WTC11 (cell line): ENCODE data around the gene PRKAG2. TPM values are rescaled to one million over a fixed set of nuclear protein-coding genes. Genes with fewer than 3 reads are reported as not detected.

Experiments
- ATAC-seq: fragments of 200-7000 bp; cut with Tn5 transposase; 2 replicates; pipeline ENCODE4 v1.10.0; 2021; ENCODE audit warnings: mild to moderate bottlenecking, moderate library complexity
- CTCF ChIA-PET: fragments of 300-600 bp; sonication (Branson Sonifier 250); formaldehyde crosslinking; loops from one replicate; lab custom pipeline; 2021; ENCODE audit warnings: antibody characterized with exemption; lab: Charles Lee
- POLR2A ChIA-PET: fragments of 350-600 bp; sonication (Branson Sonifier 250); formaldehyde crosslinking; loops from one replicate; lab custom pipeline; 2021; ENCODE audit warnings: antibody characterized with exemption; lab: Charles Lee
- DNase-seq: peaks from one replicate; pipeline ENCODE4 v3.0.0; 2021; ENCODE audit warnings: low spot score
- H3K27ac Mint-ChIP-seq: 2 replicates; pipeline ENCODE4 v1.8.0; 2021; ENCODE audit warnings: mixed read lengths
- H3K27me3 Mint-ChIP-seq: 2 replicates; pipeline ENCODE4 v1.8.0; 2021; ENCODE audit warnings: low read depth, mild to moderate bottlenecking, moderate library complexity, mixed read lengths
- H3K36me3 Mint-ChIP-seq: 2 replicates; pipeline ENCODE4 v1.8.0; 2021; ENCODE audit warnings: mixed read lengths
- H3K4me1 Mint-ChIP-seq: 2 replicates; pipeline ENCODE4 v1.8.0; 2022; ENCODE audit warnings: mixed read lengths
- H3K4me3 Mint-ChIP-seq: 2 replicates; pipeline ENCODE4 v1.8.0; 2021; ENCODE audit warnings: mild to moderate bottlenecking, moderate library complexity, mixed read lengths
- H3K9me3 Mint-ChIP-seq: 2 replicates; pipeline ENCODE4 v1.8.0; 2021; ENCODE audit warnings: mixed read lengths
- AFF4 ChIP-seq: sonication (generic); formaldehyde crosslinking; IDR thresholded peaks from 2 replicates; pipeline ENCODE4 v1.8.1; 2023; ENCODE audit warnings: mild to moderate bottlenecking, missing genetic modification reagents, borderline replicate concordance
- ATF1 ChIP-seq: sonication (generic); formaldehyde crosslinking; IDR thresholded peaks from 2 replicates; pipeline ENCODE4 v1.8.1; 2023; ENCODE audit warnings: mild to moderate bottlenecking, moderate library complexity, missing genetic modification reagents
- CREB1 ChIP-seq: sonication (generic); formaldehyde crosslinking; IDR thresholded peaks from 2 replicates; pipeline ENCODE4 v1.8.0; 2023; ENCODE audit warnings: mild to moderate bottlenecking, missing genetic modification reagents
- FOXK1 ChIP-seq: sonication (generic); formaldehyde crosslinking; IDR thresholded peaks from 2 replicates; pipeline ENCODE4 v1.8.0; 2022; ENCODE audit warnings: mild to moderate bottlenecking, moderate library complexity, missing genetic modification reagents
- FOXP1 ChIP-seq: sonication (generic); formaldehyde crosslinking; IDR thresholded peaks from 2 replicates; pipeline ENCODE4 v1.8.0; 2022; ENCODE audit warnings: missing genetic modification reagents, mild to moderate bottlenecking, moderate library complexity, borderline replicate concordance
- IRF2 ChIP-seq: sonication (generic); formaldehyde crosslinking; IDR thresholded peaks from 2 replicates; pipeline ENCODE4 v1.8.0; 2022; ENCODE audit warnings: low read depth, missing genetic modification reagents, borderline replicate concordance
- JUN ChIP-seq: sonication (generic); formaldehyde crosslinking; IDR thresholded peaks from 2 replicates; pipeline ENCODE4 v1.8.0; 2023; ENCODE audit warnings: mild to moderate bottlenecking, missing genetic modification reagents
- NFE2L1 ChIP-seq: sonication (generic); formaldehyde crosslinking; IDR thresholded peaks from 2 replicates; pipeline ENCODE4 v1.8.1; 2023; ENCODE audit warnings: missing genetic modification reagents
- OVOL2 ChIP-seq: fragments of 250-450 bp; sonication (Bioruptor Pico); IDR thresholded peaks from 2 replicates; pipeline ENCODE4 v1.9.0; 2021; ENCODE audit warnings: mild to moderate bottlenecking, borderline replicate concordance
- ZNF416 ChIP-seq: fragments of 250-450 bp; sonication (Bioruptor Pico); IDR thresholded peaks from 2 replicates; pipeline ENCODE4 v1.9.0; 2021; ENCODE audit warnings: mild to moderate bottlenecking, inconsistent platforms
- total RNA-seq: library from RNA; stranded (reverse); gene quantifications from 3 replicates; pipeline ENCODE4 v1.2.3, GENCODE V29; 2021
- TF ChIP-seq, protein P1 (sequence below): sonication (generic); formaldehyde crosslinking; IDR thresholded peaks from 2 replicates; pipeline ENCODE4 v1.8.1; 2022; ENCODE audit warnings: missing genetic modification reagents, borderline replicate concordance
- TF ChIP-seq, protein P2 (sequence below): sonication (generic); formaldehyde crosslinking; IDR thresholded peaks from 2 replicates; pipeline ENCODE4 v1.8.1; 2022; ENCODE audit warnings: low read depth, missing genetic modification reagents, borderline replicate concordance
- TF ChIP-seq, protein P3 (sequence below): sonication (generic); formaldehyde crosslinking; IDR thresholded peaks from 2 replicates; pipeline ENCODE4 v1.8.0; 2023; ENCODE audit warnings: missing genetic modification reagents, mild to moderate bottlenecking, borderline replicate concordance
- TF ChIP-seq, protein P4 (sequence below): sonication (generic); formaldehyde crosslinking; conservative IDR thresholded peaks from 2 replicates; pipeline ENCODE4 v1.8.1; 2022; ENCODE audit warnings: mild to moderate bottlenecking, missing genetic modification reagents
- TF ChIP-seq, protein P5 (sequence below): fragments of 250-450 bp; sonication (Bioruptor Pico); IDR thresholded peaks from 2 replicates; pipeline ENCODE4 v1.9.0; 2021; ENCODE audit warnings: mild to moderate bottlenecking
- TF ChIP-seq, protein P6 (sequence below): sonication (generic); formaldehyde crosslinking; IDR thresholded peaks from 2 replicates; pipeline ENCODE4 v1.8.1; 2023; ENCODE audit warnings: mild to moderate bottlenecking, missing genetic modification reagents

The PRKAG2 gene
- total RNA-seq, 1 experiment from 2014 or later: 20.3 TPM

DNA sequence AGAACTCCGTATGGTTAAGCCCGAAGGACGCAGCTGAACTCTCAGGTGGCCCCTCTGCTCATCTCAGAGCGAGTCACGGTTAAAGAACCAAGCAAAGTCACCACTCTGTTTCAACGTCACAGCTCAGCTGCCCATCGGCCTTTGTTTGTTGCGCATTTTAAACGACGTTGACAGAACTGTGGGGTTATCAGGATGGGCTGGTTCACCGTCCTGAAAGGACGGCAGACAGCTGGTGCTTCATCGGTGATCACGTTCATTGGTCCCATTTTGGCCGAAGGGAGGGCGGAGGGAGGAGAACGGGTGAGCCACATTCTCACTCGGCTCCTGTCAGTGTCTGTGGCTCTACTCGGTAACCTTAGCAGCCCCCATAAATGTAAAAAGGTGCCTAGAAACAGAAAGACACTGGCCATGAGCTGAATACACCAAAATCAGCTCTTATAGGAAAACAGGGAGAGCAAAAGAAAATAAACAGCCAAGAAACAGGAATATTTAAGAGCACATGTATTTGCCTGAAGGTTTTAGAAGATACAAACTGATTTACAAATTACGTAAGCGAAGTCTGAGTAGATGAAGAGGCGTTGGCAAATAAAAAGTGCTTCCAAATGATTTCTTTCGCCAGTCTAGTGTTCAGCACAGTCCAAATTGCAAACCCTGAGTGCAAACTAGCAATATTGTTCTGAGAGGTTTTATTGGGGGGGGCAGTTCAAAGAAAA, 8.4 kb downstream of the PRKAG2 start:
- TF ChIP-seq, protein P1, sequence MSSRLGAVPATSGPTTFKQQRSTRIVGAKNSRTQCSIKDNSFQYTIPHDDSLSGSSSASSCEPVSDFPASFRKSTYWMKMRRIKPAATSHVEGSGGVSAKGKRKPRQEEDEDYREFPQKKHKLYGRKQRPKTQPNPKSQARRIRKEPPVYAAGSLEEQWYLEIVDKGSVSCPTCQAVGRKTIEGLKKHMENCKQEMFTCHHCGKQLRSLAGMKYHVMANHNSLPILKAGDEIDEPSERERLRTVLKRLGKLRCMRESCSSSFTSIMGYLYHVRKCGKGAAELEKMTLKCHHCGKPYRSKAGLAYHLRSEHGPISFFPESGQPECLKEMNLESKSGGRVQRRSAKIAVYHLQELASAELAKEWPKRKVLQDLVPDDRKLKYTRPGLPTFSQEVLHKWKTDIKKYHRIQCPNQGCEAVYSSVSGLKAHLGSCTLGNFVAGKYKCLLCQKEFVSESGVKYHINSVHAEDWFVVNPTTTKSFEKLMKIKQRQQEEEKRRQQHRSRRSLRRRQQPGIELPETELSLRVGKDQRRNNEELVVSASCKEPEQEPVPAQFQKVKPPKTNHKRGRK (CRISPR knock-in tag): no peak
- no peak for TF ChIP-seq ZNF416 (CRISPR knock-in tag)
- TF ChIP-seq, protein P2, sequence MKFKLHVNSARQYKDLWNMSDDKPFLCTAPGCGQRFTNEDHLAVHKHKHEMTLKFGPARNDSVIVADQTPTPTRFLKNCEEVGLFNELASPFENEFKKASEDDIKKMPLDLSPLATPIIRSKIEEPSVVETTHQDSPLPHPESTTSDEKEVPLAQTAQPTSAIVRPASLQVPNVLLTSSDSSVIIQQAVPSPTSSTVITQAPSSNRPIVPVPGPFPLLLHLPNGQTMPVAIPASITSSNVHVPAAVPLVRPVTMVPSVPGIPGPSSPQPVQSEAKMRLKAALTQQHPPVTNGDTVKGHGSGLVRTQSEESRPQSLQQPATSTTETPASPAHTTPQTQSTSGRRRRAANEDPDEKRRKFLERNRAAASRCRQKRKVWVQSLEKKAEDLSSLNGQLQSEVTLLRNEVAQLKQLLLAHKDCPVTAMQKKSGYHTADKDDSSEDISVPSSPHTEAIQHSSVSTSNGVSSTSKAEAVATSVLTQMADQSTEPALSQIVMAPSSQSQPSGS (CRISPR knock-in tag): no peak
- TF ChIP-seq AFF4 (CRISPR knock-in tag): no peak
- TF ChIP-seq OVOL2 (CRISPR knock-in tag): no peak
- no peak for TF ChIP-seq CREB1 (CRISPR knock-in tag)
- TF ChIP-seq, protein P3, sequence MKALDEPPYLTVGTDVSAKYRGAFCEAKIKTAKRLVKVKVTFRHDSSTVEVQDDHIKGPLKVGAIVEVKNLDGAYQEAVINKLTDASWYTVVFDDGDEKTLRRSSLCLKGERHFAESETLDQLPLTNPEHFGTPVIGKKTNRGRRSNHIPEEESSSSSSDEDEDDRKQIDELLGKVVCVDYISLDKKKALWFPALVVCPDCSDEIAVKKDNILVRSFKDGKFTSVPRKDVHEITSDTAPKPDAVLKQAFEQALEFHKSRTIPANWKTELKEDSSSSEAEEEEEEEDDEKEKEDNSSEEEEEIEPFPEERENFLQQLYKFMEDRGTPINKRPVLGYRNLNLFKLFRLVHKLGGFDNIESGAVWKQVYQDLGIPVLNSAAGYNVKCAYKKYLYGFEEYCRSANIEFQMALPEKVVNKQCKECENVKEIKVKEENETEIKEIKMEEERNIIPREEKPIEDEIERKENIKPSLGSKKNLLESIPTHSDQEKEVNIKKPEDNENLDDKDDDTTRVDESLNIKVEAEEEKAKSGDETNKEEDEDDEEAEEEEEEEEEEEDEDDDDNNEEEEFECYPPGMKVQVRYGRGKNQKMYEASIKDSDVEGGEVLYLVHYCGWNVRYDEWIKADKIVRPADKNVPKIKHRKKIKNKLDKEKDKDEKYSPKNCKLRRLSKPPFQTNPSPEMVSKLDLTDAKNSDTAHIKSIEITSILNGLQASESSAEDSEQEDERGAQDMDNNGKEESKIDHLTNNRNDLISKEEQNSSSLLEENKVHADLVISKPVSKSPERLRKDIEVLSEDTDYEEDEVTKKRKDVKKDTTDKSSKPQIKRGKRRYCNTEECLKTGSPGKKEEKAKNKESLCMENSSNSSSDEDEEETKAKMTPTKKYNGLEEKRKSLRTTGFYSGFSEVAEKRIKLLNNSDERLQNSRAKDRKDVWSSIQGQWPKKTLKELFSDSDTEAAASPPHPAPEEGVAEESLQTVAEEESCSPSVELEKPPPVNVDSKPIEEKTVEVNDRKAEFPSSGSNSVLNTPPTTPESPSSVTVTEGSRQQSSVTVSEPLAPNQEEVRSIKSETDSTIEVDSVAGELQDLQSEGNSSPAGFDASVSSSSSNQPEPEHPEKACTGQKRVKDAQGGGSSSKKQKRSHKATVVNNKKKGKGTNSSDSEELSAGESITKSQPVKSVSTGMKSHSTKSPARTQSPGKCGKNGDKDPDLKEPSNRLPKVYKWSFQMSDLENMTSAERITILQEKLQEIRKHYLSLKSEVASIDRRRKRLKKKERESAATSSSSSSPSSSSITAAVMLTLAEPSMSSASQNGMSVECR (CRISPR knock-in tag): no peak
- H3K4me3 Mint-ChIP-seq: no peak overlapping the region
- H3K27me3 Mint-ChIP-seq: no peaks in the 10 kb centered on the region; the same call in 1 of the 2 replicates
- CTCF ChIA-PET: interaction anchor here (1.7 kb wide), 1 partner anchor 77 kb away, joined by 5 read pairs; no protein-coding TSS in a partner anchor
- peaks cover 19% of the 10 kb centered on the region for H3K4me1 Mint-ChIP-seq
- DNase-seq (no peak), ATAC-seq (peak; percentile 59)
- H3K27ac Mint-ChIP-seq: no peak overlapping the region
- H3K9me3 Mint-ChIP-seq: no peaks in the 10 kb centered on the region
- no peaks in the 10 kb centered on the region for H3K36me3 Mint-ChIP-seq
- POLR2A ChIA-PET: no interaction called here

- H3K27me3 Mint-ChIP-seq: no peaks in the 10 kb centered on the region; the same call in 1 of the 2 replicates
- H3K9me3 Mint-ChIP-seq: no peaks in the 10 kb centered on the region
- H3K36me3 Mint-ChIP-seq: no peaks in the 10 kb centered on the region
- POLR2A ChIA-PET: no interaction called here
- CTCF ChIA-PET: interaction anchor here (0.5 to 1.7 kb wide), 2 partner anchors 76 to 111 kb away, joined by 3 to 5 read pairs; no protein-coding TSS in a partner anchor
- no peak overlapping the region for H3K4me3 Mint-ChIP-seq
- DNase-seq (no peak), ATAC-seq (no peak)
- no peak overlapping the region for H3K27ac Mint-ChIP-seq
- H3K4me1 Mint-ChIP-seq: peaks cover 19% of the 10 kb centered on the region
- TF ChIP-seq FOXK1 (no peak), JUN (CRISPR knock-in tag) (no peak), OVOL2 (CRISPR knock-in tag) (no peak), NFE2L1 (CRISPR knock-in tag) (no peak), IRF2 (no peak), FOXP1 (CRISPR knock-in tag) (no peak), ATF1 (no peak)
- TF ChIP-seq, protein P4, sequence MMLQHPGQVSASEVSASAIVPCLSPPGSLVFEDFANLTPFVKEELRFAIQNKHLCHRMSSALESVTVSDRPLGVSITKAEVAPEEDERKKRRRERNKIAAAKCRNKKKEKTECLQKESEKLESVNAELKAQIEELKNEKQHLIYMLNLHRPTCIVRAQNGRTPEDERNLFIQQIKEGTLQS (CRISPR knock-in tag): no peak
- TF ChIP-seq, protein P5, sequence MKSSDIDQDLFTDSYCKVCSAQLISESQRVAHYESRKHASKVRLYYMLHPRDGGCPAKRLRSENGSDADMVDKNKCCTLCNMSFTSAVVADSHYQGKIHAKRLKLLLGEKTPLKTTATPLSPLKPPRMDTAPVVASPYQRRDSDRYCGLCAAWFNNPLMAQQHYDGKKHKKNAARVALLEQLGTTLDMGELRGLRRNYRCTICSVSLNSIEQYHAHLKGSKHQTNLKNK: no peak
- TF ChIP-seq, protein P6, sequence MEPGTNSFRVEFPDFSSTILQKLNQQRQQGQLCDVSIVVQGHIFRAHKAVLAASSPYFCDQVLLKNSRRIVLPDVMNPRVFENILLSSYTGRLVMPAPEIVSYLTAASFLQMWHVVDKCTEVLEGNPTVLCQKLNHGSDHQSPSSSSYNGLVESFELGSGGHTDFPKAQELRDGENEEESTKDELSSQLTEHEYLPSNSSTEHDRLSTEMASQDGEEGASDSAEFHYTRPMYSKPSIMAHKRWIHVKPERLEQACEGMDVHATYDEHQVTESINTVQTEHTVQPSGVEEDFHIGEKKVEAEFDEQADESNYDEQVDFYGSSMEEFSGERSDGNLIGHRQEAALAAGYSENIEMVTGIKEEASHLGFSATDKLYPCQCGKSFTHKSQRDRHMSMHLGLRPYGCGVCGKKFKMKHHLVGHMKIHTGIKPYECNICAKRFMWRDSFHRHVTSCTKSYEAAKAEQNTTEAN: no peak
Measured at GRCh38 chr7:151867912-151868311, 9.0 kb downstream of the PRKAG2 start.
